ENCODE measurements around the gene EPHA10. TPM values are rescaled to one million over a fixed set of nuclear protein-coding genes. Genes with fewer than 3 reads are reported as not detected.

Gene EPHA10
- total RNA-seq, 4 donors from 2014 or later: not detected

DNA sequence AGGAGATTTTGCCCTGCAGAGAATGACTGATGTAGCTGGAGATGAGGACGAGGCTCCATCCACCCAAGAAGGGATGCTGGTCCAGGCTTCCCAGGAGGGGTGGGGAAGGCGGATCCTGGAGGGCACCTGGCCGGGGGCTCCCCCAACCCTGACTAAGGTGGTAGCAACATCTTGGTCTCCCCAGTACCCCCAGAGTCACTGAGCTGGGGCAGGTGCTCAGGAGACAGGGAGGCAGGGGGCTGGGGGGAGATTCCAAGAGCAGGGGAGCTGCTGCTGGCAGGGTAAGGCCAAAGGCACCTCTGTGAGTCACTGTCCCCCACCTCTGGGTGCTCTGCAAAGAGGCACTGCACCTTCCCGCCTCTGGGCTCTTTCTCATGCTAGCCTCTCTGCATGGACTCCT lies 48.6 kb downstream of the EPHA10 start:
- TF ChIP-seq CTCF (IDR thresholded peaks at IDR 0.05; ENCODE audit: low read depth): no peak

DNA sequence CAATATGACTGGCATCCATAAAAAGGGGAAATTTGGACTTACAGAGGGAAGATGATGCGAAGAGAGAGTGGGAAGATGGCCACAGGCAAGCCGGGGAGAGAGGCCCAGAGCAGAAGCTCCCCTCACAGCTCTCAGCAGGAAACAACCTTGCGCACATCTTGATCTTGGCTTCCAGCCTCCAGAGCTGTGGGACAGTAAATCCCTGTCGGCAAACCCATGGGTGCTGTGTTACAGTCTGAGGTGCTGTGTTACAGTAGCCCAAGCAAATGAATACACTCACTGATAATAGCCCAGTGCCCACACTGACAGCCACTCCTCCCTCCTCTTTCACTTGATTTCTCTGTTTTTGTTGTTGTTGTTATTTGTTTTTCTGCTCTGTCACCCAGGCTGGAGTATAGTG lies 50.2 kb downstream of the EPHA10 start:
- TF ChIP-seq CTCF (IDR thresholded peaks at IDR 0.05; ENCODE audit: low read depth): no peak

- TF ChIP-seq CTCF (IDR thresholded peaks at IDR 0.05; ENCODE audit: low read depth): no peak
Observed at GRCh38 chr1:37714226-37714625, 50.7 kb downstream of the EPHA10 start.

DNA sequence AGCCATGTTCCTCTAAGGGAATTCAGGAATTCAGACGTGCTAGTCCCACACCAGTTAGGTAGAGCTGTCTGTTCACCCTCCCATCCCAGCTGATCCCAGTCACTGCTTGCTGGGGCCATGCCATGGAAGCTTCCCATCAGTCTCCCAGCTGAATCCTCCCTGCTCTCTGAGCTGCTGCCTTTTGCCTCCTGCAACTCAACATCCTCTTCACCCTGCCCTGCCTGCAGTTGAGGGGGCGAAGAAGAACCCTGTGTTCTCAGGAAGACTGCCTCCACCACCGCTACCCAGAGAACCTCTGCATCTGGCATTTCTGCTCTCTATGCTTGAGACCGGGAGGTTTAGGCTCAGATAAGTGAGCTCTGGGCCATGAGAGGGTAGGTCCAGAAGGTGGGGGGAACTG lies 56.4 kb downstream of the EPHA10 start:
- no peak for TF ChIP-seq CTCF (IDR thresholded peaks at IDR 0.05; ENCODE audit: low read depth)

DNA sequence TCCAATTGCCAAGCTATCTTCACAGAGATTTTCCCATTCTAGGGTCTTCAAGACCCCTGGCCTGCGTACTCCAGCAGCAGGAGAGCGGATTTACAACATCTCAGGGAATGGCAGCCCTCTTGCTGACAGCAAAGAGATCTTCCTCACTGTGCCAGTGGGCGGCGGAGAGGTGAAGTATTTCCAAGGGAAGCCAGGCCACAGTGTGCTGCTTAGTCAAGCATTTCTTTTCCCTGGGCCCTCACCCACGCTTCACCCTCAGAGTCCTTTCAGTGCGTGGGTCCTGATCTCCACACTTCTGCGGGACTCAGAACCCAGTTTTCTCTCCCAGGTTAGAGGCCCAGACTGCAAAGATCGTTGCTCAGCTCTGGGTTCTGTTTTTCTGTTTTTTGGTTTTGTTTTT lies 59.5 kb downstream of the EPHA10 start:
- no peak for TF ChIP-seq CTCF (IDR thresholded peaks at IDR 0.05; ENCODE audit: low read depth)

DNA sequence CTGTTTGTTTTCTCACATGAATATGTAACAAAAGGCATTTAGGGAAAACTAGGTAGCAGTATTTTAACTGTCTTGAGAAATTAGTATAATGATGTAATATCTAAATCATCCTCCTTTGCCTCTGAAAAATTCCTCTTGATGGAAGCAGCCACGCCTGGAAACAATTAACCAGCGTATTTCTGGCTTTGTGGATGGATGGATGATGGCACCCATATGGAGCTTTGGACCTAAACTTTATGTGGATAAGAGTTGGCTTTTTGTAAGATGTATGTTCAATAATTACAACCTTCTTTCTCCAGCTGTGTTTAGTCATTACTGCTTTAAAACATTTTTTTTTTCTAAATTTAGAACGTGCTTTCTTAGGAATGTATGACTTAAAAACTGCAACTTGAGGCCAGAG lies 60.0 kb downstream of the EPHA10 start:
- TF ChIP-seq CTCF (IDR thresholded peaks at IDR 0.05; ENCODE audit: low read depth): no peak

DNA sequence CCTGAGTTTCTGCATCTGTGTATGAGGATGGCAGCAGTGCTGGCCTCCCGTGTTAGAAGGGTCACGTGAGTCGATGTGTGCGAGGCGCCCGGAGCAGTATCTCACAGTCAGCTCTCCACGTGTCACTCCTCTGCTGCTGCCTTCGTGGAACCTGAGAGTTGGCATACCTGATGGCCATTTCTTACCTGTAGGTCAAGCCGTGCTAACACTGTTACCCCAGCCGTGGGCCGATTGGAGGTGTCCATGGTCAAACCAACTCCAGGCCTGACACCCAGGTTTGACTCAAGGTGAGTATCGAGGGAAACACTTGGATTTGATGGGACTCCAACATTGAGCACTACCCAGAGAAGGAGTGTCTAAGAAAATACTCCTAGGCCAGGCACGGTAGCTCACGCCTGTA lies 61.9 kb downstream of the EPHA10 start:
- TF ChIP-seq CTCF (IDR thresholded peaks at IDR 0.05; ENCODE audit: low read depth): no peak

DNA sequence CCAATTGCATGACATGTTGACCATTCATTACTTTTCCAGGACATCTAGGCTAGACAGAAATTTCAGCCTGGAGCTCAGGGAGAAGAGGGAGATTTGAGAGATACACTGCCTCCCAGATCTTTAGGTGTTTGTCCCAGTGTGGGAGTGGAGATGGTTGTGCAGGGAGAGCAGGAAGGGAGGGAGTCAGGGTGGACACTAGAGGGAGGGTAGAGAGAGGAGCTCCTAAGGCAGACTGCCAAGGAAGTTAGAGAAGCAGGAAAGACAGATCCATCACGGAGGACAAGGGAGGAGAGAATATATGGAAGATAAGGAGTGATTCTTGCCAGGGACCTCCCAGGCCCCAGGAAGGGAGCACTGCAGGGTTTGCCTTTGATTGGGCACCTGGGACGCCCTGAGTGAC lies 63.9 kb downstream of the EPHA10 start:
- TF ChIP-seq CTCF (IDR thresholded peaks at IDR 0.05; ENCODE audit: low read depth): no peak

Data from subcutaneous adipose tissue (tissue), 4 donors.